HepG2 (cell line): ENCODE results near the gene MYRIP. TPM values are rescaled to one million over a fixed set of nuclear protein-coding genes. Genes with fewer than 3 reads are reported as not detected.

Experiments
- ATAC-seq: fragments of 200-7000 bp; cut with Tn5 transposase; 3 replicates; pipeline ENCODE4 v1.9.1; 2020; ENCODE audit warnings: mild to moderate bottlenecking, moderate library complexity
- BruUV-seq: library from RNA; stranded (reverse); fragments of 400-500 nt; replicated peaks from 2 replicates; lab custom pipeline; 2021; lab: Mats Ljungman, UMichigan
- CTCF ChIA-PET: fragments of 300-600 bp; formaldehyde crosslinking; extraction: SDS; loops from one replicate; lab custom pipeline; 2021; ENCODE audit warnings: low total read pairs, inconsistent platforms, low intra/inter-chr PET ratio; lab: Yijun Ruan, JAX
- POLR2A ChIA-PET: fragments of 350-600 bp; sonication (Branson Sonifier 250); formaldehyde crosslinking; loops from one replicate; lab custom pipeline; 2020; ENCODE audit warnings: antibody characterized with exemption, inconsistent platforms; lab: Yijun Ruan, JAX
- DNase-seq: peaks from one replicate; pipeline ENCODE4 v3.0.0-alpha.2; 2015; ENCODE audit warnings: low spot score
- FAIRE-seq: peaks from 3 replicates; lab custom pipeline; 2011; peaks lifted over from hg19 to GRCh38; lab: Jason Lieb, UNC
- H2AFZ ChIP-seq: one replicate; pipeline ENCODE4 v1.6.1; 2011; ENCODE audit warnings: low read length, inconsistent platforms
- H3K27ac ChIP-seq: fragments of 300-600 bp; 3 replicates; pipeline ENCODE4 v1.8.0; 2011; ENCODE audit warnings: mixed run types, mild to moderate bottlenecking, mixed read lengths, low read length, inconsistent platforms; ENCODE audit not compliant: insufficient read depth; ENCODE audit errors: extremely low read length
- H3K27me3 ChIP-seq, 2 experiments: fragments of 200-600 bp in 1 of 2; 2 replicates in 1 of 2; 3 replicates in 1 of 2; pipeline versions ENCODE4 v1.6.0 to v1.8.0; 2011; ENCODE audit warnings: low read length in 2 of 2, mild to moderate bottlenecking in 2 of 2, moderate library complexity in 2 of 2, inconsistent platforms in 1 of 2; ENCODE audit not compliant: insufficient read depth in 2 of 2, control insufficient read depth in 1 of 2
- H3K36me3 ChIP-seq, 2 experiments: fragments of 200-600 bp in 1 of 2; replicated peaks in 1 of 2; 2 replicates in 1 of 2; 3 replicates in 1 of 2; pipeline versions ENCODE4 v1.5.1 to v1.8.0; 2011; ENCODE audit warnings: low read length in 2 of 2, inconsistent platforms in 1 of 2; ENCODE audit not compliant: insufficient read depth in 2 of 2, control insufficient read depth in 1 of 2
- H3K4me1 ChIP-seq: 2 replicates; pipeline ENCODE4 v1.5.1; 2012; ENCODE audit warnings: low read length, inconsistent platforms; ENCODE audit not compliant: insufficient read depth
- H3K4me2 ChIP-seq: 2 replicates; pipeline ENCODE4 v1.6.0; 2011; ENCODE audit warnings: low read depth, low read length, inconsistent platforms
- H3K4me3 ChIP-seq, 3 experiments: fragments of 200-600 bp in 1 of 3; sonication (generic), shearing (Covaris generic) in 1 of 3; replicated peaks in 1 of 3; 2 replicates each; pipeline ENCODE4 v1.5.1; 2011 to 2016; ENCODE audit warnings: low read length in 3 of 3, inconsistent platforms in 2 of 3, low read depth in 2 of 3, mild to moderate bottlenecking in 2 of 3, control low read depth in 1 of 3, mixed read lengths in 1 of 3; ENCODE audit not compliant: insufficient read depth in 1 of 3
- H3K79me2 ChIP-seq: one replicate; pipeline ENCODE4 v1.6.1; 2011; ENCODE audit warnings: low read length, inconsistent platforms; ENCODE audit not compliant: insufficient read depth
- H3K9ac ChIP-seq: 2 replicates; pipeline ENCODE4 v1.6.0; 2011; ENCODE audit warnings: mild to moderate bottlenecking, low read depth, low read length, inconsistent platforms; ENCODE audit not compliant: insufficient read depth
- H3K9me3 ChIP-seq: 2 replicates; pipeline ENCODE4 v1.5.1; 2012; ENCODE audit warnings: mild to moderate bottlenecking, low read length
- H4K20me1 ChIP-seq: 2 replicates; pipeline ENCODE4 v1.6.0; 2011; ENCODE audit warnings: inconsistent platforms, mild to moderate bottlenecking, low read length, moderate library complexity; ENCODE audit not compliant: insufficient read depth
- ATF7 ChIP-seq, 2 experiments: fragments of 450-650 bp in 1 of 2; sonication (generic) in 1 of 2; formaldehyde crosslinking in 1 of 2; IDR thresholded peaks; 2 replicates each; pipeline versions ENCODE4 v1.4.0 to v1.6.1; 2016 to 2020; ENCODE audit warnings: antibody characterized with exemption in 1 of 2, mild to moderate bottlenecking in 1 of 2, missing genetic modification reagents in 1 of 2
- DMAP1 ChIP-seq: IDR thresholded peaks from 2 replicates; pipeline ENCODE4 v1.6.1; 2016
- HDAC2 ChIP-seq: sonication (generic); formaldehyde crosslinking; IDR thresholded peaks from 2 replicates; pipeline ENCODE4 v1.4.0; 2020; ENCODE audit warnings: missing genetic modification reagents
- KLF16 ChIP-seq, 2 experiments: sonication (generic) in 1 of 2; formaldehyde crosslinking in 1 of 2; IDR thresholded peaks; 2 replicates each; pipeline versions ENCODE4 v1.6.1 to v1.8.0; 2016 to 2023; ENCODE audit warnings: missing genetic modification reagents in 2 of 2, missing compliant biosample characterization in 1 of 2
- MEF2D ChIP-seq: sonication (generic); formaldehyde crosslinking; IDR thresholded peaks from 2 replicates; pipeline ENCODE4 v1.5.1; 2020; ENCODE audit warnings: mild to moderate bottlenecking, missing genetic modification reagents
- TRIM24 ChIP-seq: sonication (generic); formaldehyde crosslinking; IDR thresholded peaks from 2 replicates; pipeline ENCODE4 v1.8.0; 2022; ENCODE audit warnings: mild to moderate bottlenecking, missing genetic modification reagents
- ZNF577 ChIP-seq: sonication (generic); formaldehyde crosslinking; IDR thresholded peaks from 2 replicates; pipeline ENCODE4 v1.4.0; 2020; ENCODE audit warnings: mild to moderate bottlenecking, low read depth, missing genetic modification reagents, borderline replicate concordance
- ZNF713 ChIP-seq: sonication (generic); formaldehyde crosslinking; IDR thresholded peaks from 2 replicates; pipeline ENCODE4 v1.4.0; 2020; ENCODE audit warnings: mild to moderate bottlenecking, missing genetic modification reagents
- WGBS: methylation state at CpG from one replicate; pipeline ENCODE4 v1.1.6; 2017; ENCODE audit warnings: low lambda C conversion rate; 5-methylcytosine and 5-hydroxymethylcytosine counted together
- in situ Hi-C: cut with HindIII; loops from 2 replicates; pipeline ENCODE4 v1.10.0; 2017; ENCODE audit warnings: low pct_unique_long_range_greater_than_20kb; ENCODE audit not compliant: extremely low pct_ligation_motif_present
- intact Hi-C: fragments of 100-400 bp; cut with micrococcal nuclease; formaldehyde crosslinking; loops from one replicate; pipeline ENCODE4 v1.10.0; 2022; ENCODE audit not compliant: unreplicated experiment
- polyA plus RNA-seq, 8 experiments: library from polyadenylated mRNA; depleted of rRNA in 3 of 8; stranded (reverse) in 7 of 8; unstranded in 1 of 8; fragments of >200 nt; fragmentation: Illumina TruSeq in 4 of 8; extraction: Trizol in 4 of 8; gene quantifications; 2 replicates each; pipeline versions ENCODE4 v1.2.1 to v1.2.3, GENCODE V29; 2011 to 2016; ENCODE audit warnings: low read depth in 4 of 8, missing spikeins in 1 of 8, mixed read lengths in 1 of 8; ENCODE audit not compliant: insufficient read depth in 1 of 8
- total RNA-seq, 5 experiments: library from RNA; depleted of rRNA; stranded (reverse); fragments of >200 nt; fragmentation: Illumina TruSeq; extraction: Trizol; gene quantifications; 2 replicates each; pipeline ENCODE4 v1.2.3, GENCODE V29; 2016; ENCODE audit warnings: low read depth in 1 of 5
- TF ChIP-seq, protein P1 (sequence below): sonication (generic); formaldehyde crosslinking; IDR thresholded peaks from 2 replicates; pipeline ENCODE4 v1.5.1; 2020; ENCODE audit warnings: mild to moderate bottlenecking, missing genetic modification reagents
- TF ChIP-seq, protein P2 (sequence below): sonication (generic); formaldehyde crosslinking; IDR thresholded peaks from 2 replicates; pipeline ENCODE4 v1.5.0; 2020; ENCODE audit warnings: mild to moderate bottlenecking, missing genetic modification reagents
- TF ChIP-seq, protein P3 (sequence below): sonication (generic); formaldehyde crosslinking; IDR thresholded peaks from 2 replicates; pipeline ENCODE4 v1.4.0; 2020; ENCODE audit warnings: mild to moderate bottlenecking, missing genetic modification reagents

MYRIP gene
- total and polyA plus RNA-seq, 2 of the 13 experiments (the other 11 are each of a cell fraction or from before 2014, with no cell fraction given) = 0.64 to 0.84 TPM

DNA sequence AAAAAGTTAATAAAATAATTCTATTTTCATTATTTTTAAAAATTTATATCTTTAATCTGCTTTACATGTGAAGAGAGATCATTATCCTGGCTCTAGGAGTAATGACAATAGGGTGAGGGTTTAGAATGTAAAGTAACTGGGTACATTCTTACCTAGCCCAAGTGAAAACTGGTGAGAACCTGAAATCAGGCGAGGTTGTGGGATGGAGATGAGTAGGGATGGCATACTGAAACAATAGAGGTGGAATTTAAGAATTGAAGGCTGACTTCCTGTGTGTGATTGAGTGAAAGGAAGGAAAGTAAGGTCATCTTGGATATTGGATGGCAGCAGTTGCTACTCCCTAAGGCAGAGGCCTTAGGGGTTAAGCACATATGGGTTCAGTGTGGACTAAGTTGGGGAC lies 82.7 kb downstream of the MYRIP start:
- no peaks in the 10 kb centered on the region for H3K4me1 ChIP-seq
- ATAC-seq = no peak
- H4K20me1 ChIP-seq = no peaks in the 10 kb centered on the region
- DNase-seq = no peak
- in situ Hi-C loops (no loop called here), intact Hi-C loops (no loop called here)
- H3K36me3 ChIP-seq = no peaks in the 10 kb centered on the region
- no peak for FAIRE-seq
- H3K27ac ChIP-seq = no peak overlapping the region
- 32% methylated on average over 1 of the region's 1 CpG for WGBS
- ChIA-PET POLR2A (no interaction called here), CTCF (no interaction called here)
- no peaks in the 10 kb centered on the region for H3K27me3 ChIP-seq
- no peak overlapping the region for H3K9ac ChIP-seq
- no peak overlapping the region for H2AFZ ChIP-seq
- H3K4me3 ChIP-seq = no peak overlapping the region
- TF ChIP-seq, protein P1, sequence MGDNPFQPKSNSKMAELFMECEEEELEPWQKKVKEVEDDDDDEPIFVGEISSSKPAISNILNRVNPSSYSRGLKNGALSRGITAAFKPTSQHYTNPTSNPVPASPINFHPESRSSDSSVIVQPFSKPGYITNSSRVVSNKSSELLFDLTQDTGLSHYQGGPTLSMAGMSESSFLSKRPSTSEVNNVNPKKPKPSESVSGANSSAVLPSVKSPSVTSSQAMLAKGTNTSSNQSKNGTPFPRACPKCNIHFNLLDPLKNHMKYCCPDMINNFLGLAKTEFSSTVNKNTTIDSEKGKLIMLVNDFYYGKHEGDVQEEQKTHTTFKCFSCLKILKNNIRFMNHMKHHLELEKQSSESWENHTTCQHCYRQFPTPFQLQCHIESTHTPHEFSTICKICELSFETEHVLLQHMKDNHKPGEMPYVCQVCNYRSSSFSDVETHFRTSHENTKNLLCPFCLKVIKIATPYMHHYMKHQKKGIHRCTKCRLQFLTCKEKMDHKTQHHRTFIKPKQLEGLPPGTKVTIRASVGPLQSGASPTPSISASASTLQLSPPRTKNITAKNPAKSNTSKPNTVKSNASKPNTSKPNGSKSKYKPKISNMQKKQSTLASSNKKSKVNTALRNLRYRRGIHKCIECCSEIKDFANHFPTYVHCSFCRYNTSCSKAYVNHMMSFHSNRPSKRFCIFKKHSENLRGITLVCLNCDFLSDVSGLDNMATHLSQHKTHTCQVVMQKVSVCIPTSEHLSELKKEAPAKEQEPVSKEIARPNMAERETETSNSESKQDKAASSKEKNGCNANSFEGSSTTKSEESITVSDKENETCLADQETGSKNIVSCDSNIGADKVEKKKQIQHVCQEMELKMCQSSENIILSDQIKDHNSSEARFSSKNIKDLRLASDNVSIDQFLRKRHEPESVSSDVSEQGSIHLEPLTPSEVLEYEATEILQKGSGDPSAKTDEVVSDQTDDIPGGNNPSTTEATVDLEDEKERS (CRISPR knock-in tag) = no peak
- TF ChIP-seq, protein P2, sequence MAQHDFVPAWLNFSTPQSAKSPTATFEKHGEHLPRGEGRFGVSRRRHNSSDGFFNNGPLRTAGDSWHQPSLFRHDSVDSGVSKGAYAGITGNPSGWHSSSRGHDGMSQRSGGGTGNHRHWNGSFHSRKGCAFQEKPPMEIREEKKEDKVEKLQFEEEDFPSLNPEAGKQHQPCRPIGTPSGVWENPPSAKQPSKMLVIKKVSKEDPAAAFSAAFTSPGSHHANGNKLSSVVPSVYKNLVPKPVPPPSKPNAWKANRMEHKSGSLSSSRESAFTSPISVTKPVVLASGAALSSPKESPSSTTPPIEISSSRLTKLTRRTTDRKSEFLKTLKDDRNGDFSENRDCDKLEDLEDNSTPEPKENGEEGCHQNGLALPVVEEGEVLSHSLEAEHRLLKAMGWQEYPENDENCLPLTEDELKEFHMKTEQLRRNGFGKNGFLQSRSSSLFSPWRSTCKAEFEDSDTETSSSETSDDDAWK (CRISPR knock-in tag) = no peak
- TF ChIP-seq ATF7 (IDR thresholded peaks at IDR 0.05) = no peak
- no peak for TF ChIP-seq ATF7 (CRISPR knock-in tag; IDR thresholded peaks at IDR 0.05)
- TF ChIP-seq, protein P3, sequence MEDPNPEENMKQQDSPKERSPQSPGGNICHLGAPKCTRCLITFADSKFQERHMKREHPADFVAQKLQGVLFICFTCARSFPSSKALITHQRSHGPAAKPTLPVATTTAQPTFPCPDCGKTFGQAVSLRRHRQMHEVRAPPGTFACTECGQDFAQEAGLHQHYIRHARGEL (CRISPR knock-in tag) = no peak
- TF ChIP-seq MEF2D = no peak
- no peak for TF ChIP-seq TRIM24 (CRISPR knock-in tag)
- TF ChIP-seq ZNF577 (CRISPR knock-in tag) = no peak
- no peak for TF ChIP-seq DMAP1
- no peak for TF ChIP-seq ZNF713 (CRISPR knock-in tag)
- no peak for TF ChIP-seq HDAC2
- TF ChIP-seq KLF16 (CRISPR knock-in tag; IDR thresholded peaks at IDR 0.05) = no peak
- H3K4me2 ChIP-seq = no peak overlapping the region
- H3K9me3 ChIP-seq = no peaks in the 10 kb centered on the region
- H3K79me2 ChIP-seq = no peaks in the 10 kb centered on the region
- BruUV-seq = no TSS peak
